Stimulated activated CD8-positive, alpha-beta memory T cell treated with anti-CD3 and anti-CD28 coated beads, Interleukin-12 subunit alpha, Interleukin-12 subunit beta, amount 100 ng/mL, for 4 hours (primary cell): ENCODE results near the gene SMC5.
"Not testable (repeated sequence)": the region's sequence is repeated elsewhere in the genome, so short reads cannot be mapped to it uniquely, and the experiment has no call there.

Experiments
- DNase-seq: peaks from one replicate; pipeline ENCODE4 v3.0.0-alpha.2; 2020; ENCODE audit warnings: low read depth

Gene SMC5

GRCh38 chr9:70367305-70367930 lies 108.6 kb downstream of the SMC5 start:
- DNase-seq = no peak

- no peak for DNase-seq
These were observed 116.3 kb downstream of the SMC5 start for GRCh38 chr9:70374962-70375618.

- no peak for DNase-seq
These were observed 123.4 kb downstream of the SMC5 start for GRCh38 chr9:70382046-70382708.

- no peak for DNase-seq
These were observed 124.2 kb downstream of the SMC5 start for GRCh38 chr9:70382709-70383605.

- DNase-seq = no peak
These were observed 126.6 kb downstream of the SMC5 start for GRCh38 chr9:70385426-70385825.

GRCh38 chr9:70387663-70388062 lies 128.9 kb downstream of the SMC5 start:
- no peak for DNase-seq

GRCh38 chr9:70389188-70389587 lies 130.4 kb downstream of the SMC5 start:
- DNase-seq = no peak

GRCh38 chr9:70389621-70390266 lies 131.0 kb downstream of the SMC5 start:
- DNase-seq = no peak

GRCh38 chr9:70390933-70391341 lies 132.2 kb downstream of the SMC5 start:
- DNase-seq = no peak

GRCh38 chr9:70392189-70392588 lies 133.4 kb downstream of the SMC5 start:
- DNase-seq = no peak

GRCh38 chr9:70392850-70393249 lies 134.1 kb downstream of the SMC5 start:
- no peak for DNase-seq

GRCh38 chr9:70395652-70396051 lies 136.9 kb downstream of the SMC5 start:
- no peak for DNase-seq

- no peak for DNase-seq
These were observed 139.4 kb downstream of the SMC5 start for GRCh38 chr9:70398145-70398556.

GRCh38 chr9:70399141-70399540 lies 140.4 kb downstream of the SMC5 start:
- no peak for DNase-seq

- DNase-seq = no peak
These were observed 141.5 kb downstream of the SMC5 start for GRCh38 chr9:70400107-70400892.

- DNase-seq = not testable (repeated sequence)
These were observed 142.5 kb downstream of the SMC5 start for GRCh38 chr9:70401241-70401640.

GRCh38 chr9:70402213-70402612 lies 143.4 kb downstream of the SMC5 start:
- DNase-seq = no peak

GRCh38 chr9:70403166-70403565 lies 144.4 kb downstream of the SMC5 start:
- no peak for DNase-seq

- no peak for DNase-seq
These were observed 144.8 kb downstream of the SMC5 start for GRCh38 chr9:70403618-70404025.

- no peak for DNase-seq
These were observed 145.5 kb downstream of the SMC5 start for GRCh38 chr9:70404261-70404660.
